Activated naive CD8-positive, alpha-beta T cell treated with anti-CD3 and anti-CD28 coated beads, Interleukin-2, amount 50 U/mL, for 24 hours (primary cell): Measurements from ENCODE around the gene OR5C1.
"Not testable (repeated sequence)": the region's sequence is repeated elsewhere in the genome, so short reads cannot be mapped to it uniquely, and the experiment has no call there.

ENCODE experiments used
- ATAC-seq: fragments of 150-1000 bp; cut with Tn5 transposase; one replicate; pipeline ENCODE4 v1.10.0; 2021
- DNase-seq: peaks from one replicate; pipeline ENCODE4 v3.0.0; 2021
- H3K27ac Mint-ChIP-seq: one replicate; pipeline ENCODE4 v1.8.0; 2021; ENCODE audit warnings: mild to moderate bottlenecking, mixed read lengths
- H3K27me3 Mint-ChIP-seq: one replicate; pipeline ENCODE4 v1.8.0; 2021; ENCODE audit warnings: mixed read lengths
- H3K36me3 Mint-ChIP-seq: one replicate; pipeline ENCODE4 v1.8.0; 2021; ENCODE audit warnings: low read depth, mixed read lengths
- H3K4me1 Mint-ChIP-seq: one replicate; pipeline ENCODE4 v1.8.0; 2021; ENCODE audit warnings: mixed read lengths
- H3K4me3 Mint-ChIP-seq: one replicate; pipeline ENCODE4 v1.8.0; 2021; ENCODE audit warnings: mild to moderate bottlenecking, moderate library complexity, mixed read lengths
- H3K9me3 Mint-ChIP-seq: one replicate; pipeline ENCODE4 v1.8.0; 2021; ENCODE audit warnings: mixed read lengths

OR5C1 gene

GRCh38 chr9:122800066-122801060 lies 11.6 kb downstream of the OR5C1 start, which contains the start of gene OR1K1:
OR1K1 (plus strand) TSS chr9:122800123; CDS start chr9:122800123, 0 bp downstream.
- no peaks in the 10 kb centered on the region for H3K36me3 Mint-ChIP-seq
- no peaks in the 10 kb centered on the region for H3K9me3 Mint-ChIP-seq
- H3K4me1 Mint-ChIP-seq = no peaks in the 10 kb centered on the region
- no peak for ATAC-seq
- H3K27me3 Mint-ChIP-seq = no peaks in the 10 kb centered on the region
- no peak within 1 kb of the TSS for H3K4me3 Mint-ChIP-seq
- no peak within 1 kb of the TSS for H3K27ac Mint-ChIP-seq
- DNase-seq = no peak

DNA sequence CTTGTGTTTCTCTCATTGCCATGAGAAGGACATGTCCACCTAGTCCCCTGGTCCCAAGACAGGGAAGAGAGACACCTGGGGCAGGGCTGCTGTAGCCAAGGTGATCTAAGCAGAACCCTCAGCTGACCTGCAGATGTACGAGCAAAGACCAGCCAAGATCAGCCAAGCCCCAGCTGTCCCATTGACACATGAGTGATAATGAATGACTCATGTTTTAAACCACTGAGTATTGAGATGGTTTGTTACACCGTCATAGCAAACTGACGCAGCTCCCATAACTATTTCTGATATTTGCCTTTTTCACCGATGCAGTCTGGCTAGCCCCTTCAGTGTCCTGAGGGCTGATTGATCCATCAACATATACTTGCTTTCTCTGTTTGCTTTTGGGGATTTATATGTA lies 17.9 kb downstream of the OR5C1 start:
- Mint-ChIP-seq H3K27me3 (no peaks in the 10 kb centered on the region), H3K4me3 (no peak overlapping the region), H3K36me3 (peaks cover 12% of the 10 kb centered on the region), H3K27ac (peak overlapping the region; percentile 86), H3K9me3 (peaks cover 6% of the 10 kb centered on the region), H3K4me1 (peaks cover 26% of the 10 kb centered on the region)
- ATAC-seq = no peak
- no peak for DNase-seq

DNA sequence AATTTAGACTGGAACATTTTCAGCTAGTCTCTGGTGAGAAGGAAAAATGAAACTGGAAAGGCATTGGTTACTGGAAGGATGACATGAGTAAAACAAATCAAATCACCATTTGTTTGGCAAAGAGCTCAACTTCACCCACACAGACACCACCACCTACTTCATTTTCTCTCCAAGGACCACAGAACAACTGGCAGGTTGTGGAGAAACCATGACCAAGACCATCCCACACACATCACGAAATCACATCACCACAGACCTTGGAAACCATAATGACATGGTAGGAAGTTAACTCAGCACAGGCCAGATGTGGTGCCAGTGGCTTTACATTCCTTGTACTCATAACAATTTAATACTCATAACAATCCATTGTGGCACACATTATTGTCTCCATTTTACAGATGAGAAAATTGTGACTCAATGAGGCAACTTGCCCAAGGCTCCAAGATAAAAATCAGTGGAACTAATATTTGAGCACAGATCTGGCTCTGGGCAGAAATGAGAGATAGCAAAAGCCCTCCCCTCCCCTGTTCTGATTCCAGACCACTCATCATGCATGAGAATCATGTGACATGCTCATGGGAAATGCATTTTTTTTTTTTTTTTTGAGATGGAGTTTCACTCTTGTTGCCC lies 18.7 kb downstream of the OR5C1 start:
- peak; percentile 54 for DNase-seq
- no peaks in the 10 kb centered on the region for H3K27me3 Mint-ChIP-seq
- peak overlapping the region; percentile 86 for H3K27ac Mint-ChIP-seq
- peak overlapping the region; percentile 16 for H3K4me3 Mint-ChIP-seq
- peaks cover 12% of the 10 kb centered on the region for H3K36me3 Mint-ChIP-seq
- peaks cover 6% of the 10 kb centered on the region for H3K9me3 Mint-ChIP-seq
- peak; percentile 89 for ATAC-seq
- peaks cover 26% of the 10 kb centered on the region for H3K4me1 Mint-ChIP-seq

DNA sequence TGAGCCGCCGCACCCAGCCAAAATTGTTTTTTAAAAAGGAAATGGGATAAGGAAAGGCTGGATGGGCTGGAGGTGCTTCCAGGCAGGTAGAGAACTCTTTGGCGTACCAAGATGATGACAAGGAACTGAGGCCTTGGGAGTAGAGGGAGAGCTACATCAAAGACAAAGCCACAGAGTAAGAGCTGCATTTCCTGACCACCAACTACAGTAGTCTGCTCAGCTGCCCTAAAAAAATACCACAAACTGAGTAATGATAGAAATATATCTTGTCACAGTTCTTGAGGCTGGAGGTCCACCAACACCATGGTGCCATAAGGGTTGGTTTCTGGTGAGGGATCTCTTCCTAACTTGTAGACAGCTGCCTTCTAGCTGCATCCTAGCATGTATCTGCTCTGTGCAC lies 19.4 kb downstream of the OR5C1 start:
- no peak overlapping the region for H3K4me3 Mint-ChIP-seq
- H3K4me1 Mint-ChIP-seq = peaks cover 26% of the 10 kb centered on the region
- H3K9me3 Mint-ChIP-seq = peaks cover 6% of the 10 kb centered on the region
- peak overlapping the region; percentile 6 for H3K27ac Mint-ChIP-seq
- H3K36me3 Mint-ChIP-seq = peaks cover 12% of the 10 kb centered on the region
- ATAC-seq = peak; percentile 8
- H3K27me3 Mint-ChIP-seq = no peaks in the 10 kb centered on the region
- DNase-seq = no peak

- H3K4me3 Mint-ChIP-seq, H3K27me3 Mint-ChIP-seq, ATAC-seq, DNase-seq, H3K27ac Mint-ChIP-seq, H3K9me3 Mint-ChIP-seq: not testable (repeated sequence)
- H3K36me3 Mint-ChIP-seq = peaks cover 12% of the 10 kb centered on the region
- H3K4me1 Mint-ChIP-seq = peaks cover 26% of the 10 kb centered on the region
These were observed 20.5 kb downstream of the OR5C1 start for GRCh38 chr9:122809261-122809660.

DNA sequence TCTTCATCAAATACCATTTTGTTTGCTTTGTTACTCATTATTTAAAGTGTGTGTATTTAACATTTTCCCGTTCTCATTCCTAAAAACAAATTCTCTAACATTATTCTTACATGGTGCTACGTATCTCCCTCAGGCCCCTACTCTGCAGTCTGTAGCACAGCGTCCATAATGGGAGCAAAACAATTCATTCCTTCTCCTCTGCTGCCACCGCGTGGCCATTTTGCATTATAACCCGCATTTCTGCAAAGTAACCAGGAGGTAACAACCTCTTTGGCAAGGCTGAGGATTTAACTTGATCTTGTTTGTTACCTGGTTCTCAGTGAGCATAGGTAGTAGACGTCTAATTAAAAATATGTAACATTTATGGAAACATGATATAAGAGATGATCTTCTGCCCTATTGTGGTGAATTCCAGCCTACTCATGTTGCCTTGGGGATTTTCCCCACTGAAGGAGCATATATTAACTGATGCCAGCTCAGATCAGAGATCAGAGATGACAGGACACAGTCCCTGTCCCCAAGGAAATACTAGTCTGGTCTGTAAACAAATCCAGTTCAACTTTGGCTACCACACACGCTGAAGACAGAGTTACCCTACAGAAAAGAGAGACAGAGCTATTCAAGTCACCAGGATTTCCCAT lies 21.7 kb downstream of the OR5C1 start:
- Mint-ChIP-seq H3K27ac (no peak overlapping the region), H3K9me3 (peaks cover 6% of the 10 kb centered on the region), H3K4me3 (no peak overlapping the region), H3K4me1 (peaks cover 33% of the 10 kb centered on the region), H3K27me3 (no peaks in the 10 kb centered on the region), H3K36me3 (peaks cover 11% of the 10 kb centered on the region)
- DNase-seq = peak; percentile 76
- ATAC-seq = peak; percentile 42

- H3K36me3 Mint-ChIP-seq = peaks cover 5% of the 10 kb centered on the region
- H3K27ac Mint-ChIP-seq = no peak overlapping the region
- no peaks in the 10 kb centered on the region for H3K27me3 Mint-ChIP-seq
- peaks cover 34% of the 10 kb centered on the region for H3K4me1 Mint-ChIP-seq
- no peak overlapping the region for H3K4me3 Mint-ChIP-seq
- DNase-seq = no peak
- no peak for ATAC-seq
- no peaks in the 10 kb centered on the region for H3K9me3 Mint-ChIP-seq
These were observed 24.0 kb downstream of the OR5C1 start for GRCh38 chr9:122812736-122813135.

GRCh38 chr9:122814545-122814944 lies 25.8 kb downstream of the OR5C1 start:
- no peak for DNase-seq
- no peaks in the 10 kb centered on the region for H3K9me3 Mint-ChIP-seq
- H3K27me3 Mint-ChIP-seq = no peaks in the 10 kb centered on the region
- H3K36me3 Mint-ChIP-seq = peaks cover 7% of the 10 kb centered on the region
- no peak for ATAC-seq
- H3K27ac Mint-ChIP-seq = no peak overlapping the region
- peaks cover 26% of the 10 kb centered on the region for H3K4me1 Mint-ChIP-seq
- H3K4me3 Mint-ChIP-seq = no peak overlapping the region

DNA sequence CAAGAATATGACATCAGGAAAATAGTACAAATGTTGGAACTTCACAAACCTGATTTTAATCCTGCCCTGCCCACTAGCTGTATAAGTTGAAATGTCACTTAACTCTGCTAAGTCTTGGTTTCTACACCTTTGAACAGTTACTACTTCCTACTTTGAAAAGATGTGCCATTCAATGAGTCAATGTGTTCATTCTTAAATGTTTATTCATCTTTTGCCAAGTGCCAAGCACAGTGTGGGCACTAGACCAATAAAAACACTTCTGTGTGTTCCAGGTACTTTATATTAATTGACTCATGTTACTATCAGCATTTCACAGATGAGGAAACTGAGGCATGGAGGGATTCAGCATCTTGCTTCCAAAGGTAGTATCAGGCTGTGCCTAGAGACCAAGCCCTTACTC lies 26.8 kb downstream of the OR5C1 start:
- no peaks in the 10 kb centered on the region for H3K9me3 Mint-ChIP-seq
- no peak for ATAC-seq
- H3K4me3 Mint-ChIP-seq = no peak overlapping the region
- no peaks in the 10 kb centered on the region for H3K27me3 Mint-ChIP-seq
- H3K36me3 Mint-ChIP-seq = peaks cover 12% of the 10 kb centered on the region
- DNase-seq = no peak
- H3K4me1 Mint-ChIP-seq = peaks cover 34% of the 10 kb centered on the region
- H3K27ac Mint-ChIP-seq = no peak overlapping the region

DNA sequence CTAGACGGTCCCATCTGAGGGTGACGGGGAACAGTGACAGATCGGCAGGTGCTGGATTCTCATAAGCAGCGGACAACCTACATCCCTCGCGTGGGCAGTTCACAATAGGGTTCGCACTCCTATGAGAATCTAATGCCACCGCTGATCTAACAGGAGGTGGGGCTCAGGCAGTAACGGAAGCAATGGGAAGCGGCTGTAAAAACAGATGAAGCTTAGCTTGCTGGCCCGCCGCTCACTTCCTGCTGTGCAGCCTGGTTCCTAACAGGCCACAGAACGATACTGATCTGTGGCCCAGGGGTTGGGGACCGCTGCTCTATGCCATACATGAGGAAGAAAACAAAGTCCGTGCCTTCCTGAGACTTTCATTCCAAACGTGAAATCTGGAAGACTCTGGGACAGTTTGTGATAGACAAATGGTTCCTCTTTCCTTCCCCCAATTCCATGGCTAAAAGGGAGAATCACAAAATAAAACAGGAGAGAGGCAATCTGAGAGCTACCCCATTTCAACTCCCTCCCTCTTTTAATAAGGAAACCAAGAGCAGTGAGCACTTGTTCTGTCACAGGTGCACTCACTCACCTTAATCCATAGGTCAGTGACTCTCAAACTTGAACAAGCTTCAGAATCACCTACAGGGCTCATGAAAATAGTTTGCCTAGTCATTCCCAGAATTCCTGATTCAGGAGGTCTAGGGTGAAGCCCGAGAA lies 27.6 kb downstream of the OR5C1 start:
- peak; percentile 60 for ATAC-seq
- peaks cover 16% of the 10 kb centered on the region for H3K36me3 Mint-ChIP-seq
- H3K27ac Mint-ChIP-seq = peak overlapping the region; percentile 72
- DNase-seq = peak; percentile 34
- peaks cover 34% of the 10 kb centered on the region for H3K4me1 Mint-ChIP-seq
- no peaks in the 10 kb centered on the region for H3K27me3 Mint-ChIP-seq
- H3K9me3 Mint-ChIP-seq = no peaks in the 10 kb centered on the region
- peak overlapping the region; percentile 57 for H3K4me3 Mint-ChIP-seq

- ATAC-seq (no peak), DNase-seq (no peak)
- H3K4me1 Mint-ChIP-seq = peaks cover 38% of the 10 kb centered on the region
- H3K27ac Mint-ChIP-seq = no peak overlapping the region
- peaks cover 33% of the 10 kb centered on the region for H3K36me3 Mint-ChIP-seq
- H3K4me3 Mint-ChIP-seq = no peak overlapping the region
- H3K27me3 Mint-ChIP-seq = no peaks in the 10 kb centered on the region
- H3K9me3 Mint-ChIP-seq = no peaks in the 10 kb centered on the region
These were observed 30.6 kb downstream of the OR5C1 start for GRCh38 chr9:122819326-122819725.

GRCh38 chr9:122819791-122820489 lies 31.2 kb downstream of the OR5C1 start:
- Mint-ChIP-seq H3K4me1 (peaks cover 38% of the 10 kb centered on the region), H3K9me3 (no peaks in the 10 kb centered on the region), H3K27me3 (no peaks in the 10 kb centered on the region), H3K4me3 (no peak overlapping the region), H3K27ac (no peak overlapping the region), H3K36me3 (peaks cover 34% of the 10 kb centered on the region)
- ATAC-seq (no peak), DNase-seq (no peak)

DNA sequence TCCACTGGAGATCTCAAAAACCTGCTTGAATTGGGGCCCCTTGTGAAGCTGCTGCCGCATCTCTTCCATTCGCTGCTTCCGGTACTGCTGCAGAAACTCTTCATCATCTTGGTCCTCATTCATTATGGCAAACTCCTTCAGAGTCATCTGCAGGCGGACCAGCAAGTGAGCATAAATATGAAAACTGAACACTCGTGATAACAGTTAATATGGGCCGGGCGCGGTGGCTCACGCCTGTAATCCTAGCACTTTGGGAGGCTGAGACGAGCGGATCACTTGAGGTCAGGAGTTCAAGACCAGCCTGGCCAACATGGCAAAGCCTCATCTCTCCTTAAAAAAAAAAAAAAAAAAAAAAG lies 31.7 kb downstream of the OR5C1 start:
- DNase-seq (no peak), ATAC-seq (no peak)
- Mint-ChIP-seq H3K36me3 (peaks cover 34% of the 10 kb centered on the region), H3K4me3 (no peak overlapping the region), H3K27ac (no peak overlapping the region), H3K4me1 (peaks cover 35% of the 10 kb centered on the region), H3K9me3 (no peaks in the 10 kb centered on the region), H3K27me3 (no peaks in the 10 kb centered on the region)
